Measurements from ENCODE around the gene TMEM97.
"Not testable (repeated sequence)": the region's sequence is repeated elsewhere in the genome, so short reads cannot be mapped to it uniquely, and the experiment has no call there.

TMEM97 gene

DNA sequence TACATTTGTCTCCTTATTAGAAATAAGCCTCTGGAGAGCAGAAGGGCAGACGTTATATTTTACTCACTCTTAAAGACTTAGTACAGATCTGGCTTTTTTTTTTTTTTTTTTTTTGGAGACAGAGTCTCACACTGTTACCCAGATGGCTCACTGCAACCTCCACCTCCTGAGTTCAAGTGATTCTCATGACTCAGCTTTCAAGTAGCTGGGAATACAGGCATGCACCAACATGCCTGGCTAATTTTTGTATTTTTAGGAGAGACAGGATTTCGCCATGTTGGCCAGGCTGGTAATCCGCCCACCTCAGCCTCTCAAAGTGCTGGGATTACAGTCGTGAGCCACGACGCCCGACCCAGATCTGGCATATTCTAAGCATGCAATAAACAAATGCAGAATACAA lies 36.4 kb upstream of the TMEM97 start:
- DNase-seq: no peak

DNA sequence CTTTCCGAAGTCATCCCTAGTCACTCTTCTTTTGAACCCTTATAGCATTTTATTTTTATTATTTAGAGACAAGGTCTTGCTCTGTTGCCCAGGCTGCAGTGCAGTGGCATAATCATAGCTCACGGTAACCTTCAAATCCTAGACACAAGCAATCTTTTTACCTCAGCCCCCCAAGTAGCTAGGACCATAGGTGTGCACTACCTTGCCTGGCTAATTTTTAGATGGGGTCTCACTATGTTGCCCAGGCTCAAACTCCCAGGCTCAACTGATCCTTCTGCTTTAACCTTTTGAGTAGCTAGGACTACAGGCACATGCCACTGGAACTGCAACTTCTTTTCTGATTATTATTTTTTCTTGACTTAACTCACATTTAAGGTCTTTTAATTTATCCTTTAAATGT lies 33.0 kb upstream of the TMEM97 start:
- Histone ChIP-seq H3K27ac (ENCODE audit: insufficient read depth, low read length, poor library complexity, severe bottlenecking) (no peak overlapping the region), H3K4me1 (ENCODE audit: control insufficient read depth, insufficient read depth, low read length, poor library complexity, severe bottlenecking) (no peaks in the 10 kb centered on the region), H3K36me3 (ENCODE audit: control insufficient read depth, insufficient read depth, low read length) (no peaks in the 10 kb centered on the region), H3K27me3 (replicated peaks; ENCODE audit: control insufficient read depth, insufficient read depth, low read length, poor library complexity, severe bottlenecking) (no peaks in the 10 kb centered on the region), H3K9me3 (ENCODE audit: control insufficient read depth, low read length) (no peaks in the 10 kb centered on the region), H3K4me3 (ENCODE audit: insufficient read depth, low read depth, low read length, poor library complexity, severe bottlenecking) (no peak overlapping the region)
- no peak for DNase-seq

More for the DNA sequence above, 36.4 kb upstream of the TMEM97 start:
- no peak overlapping the region for H3K27ac ChIP-seq (ENCODE audit: insufficient read depth, low read length, poor library complexity, severe bottlenecking)
- peaks cover 4% of the 10 kb centered on the region for H3K4me1 ChIP-seq (ENCODE audit: control insufficient read depth, insufficient read depth, low read length, poor library complexity, severe bottlenecking)
- no peak overlapping the region for H3K4me3 ChIP-seq (ENCODE audit: insufficient read depth, low read depth, low read length, poor library complexity, severe bottlenecking)
- no peaks in the 10 kb centered on the region for H3K27me3 ChIP-seq (replicated peaks; ENCODE audit: control insufficient read depth, insufficient read depth, low read length, poor library complexity, severe bottlenecking)
- no peaks in the 10 kb centered on the region for H3K9me3 ChIP-seq (ENCODE audit: control insufficient read depth, low read length)
- no peaks in the 10 kb centered on the region for H3K36me3 ChIP-seq (ENCODE audit: control insufficient read depth, insufficient read depth, low read length)

GRCh38 chr17:28290703-28291102 lies 28.3 kb upstream of the TMEM97 start:
- Histone ChIP-seq H3K9me3 (ENCODE audit: control insufficient read depth, low read length) (no peaks in the 10 kb centered on the region), H3K4me3 (ENCODE audit: insufficient read depth, low read depth, low read length, poor library complexity, severe bottlenecking) (no peak overlapping the region), H3K36me3 (ENCODE audit: control insufficient read depth, insufficient read depth, low read length) (no peaks in the 10 kb centered on the region), H3K4me1 (ENCODE audit: control insufficient read depth, insufficient read depth, low read length, poor library complexity, severe bottlenecking) (no peaks in the 10 kb centered on the region), H3K27me3 (replicated peaks; ENCODE audit: control insufficient read depth, insufficient read depth, low read length, poor library complexity, severe bottlenecking) (no peaks in the 10 kb centered on the region), H3K27ac (ENCODE audit: insufficient read depth, low read length, poor library complexity, severe bottlenecking) (no peak overlapping the region)
- DNase-seq: no peak

DNA sequence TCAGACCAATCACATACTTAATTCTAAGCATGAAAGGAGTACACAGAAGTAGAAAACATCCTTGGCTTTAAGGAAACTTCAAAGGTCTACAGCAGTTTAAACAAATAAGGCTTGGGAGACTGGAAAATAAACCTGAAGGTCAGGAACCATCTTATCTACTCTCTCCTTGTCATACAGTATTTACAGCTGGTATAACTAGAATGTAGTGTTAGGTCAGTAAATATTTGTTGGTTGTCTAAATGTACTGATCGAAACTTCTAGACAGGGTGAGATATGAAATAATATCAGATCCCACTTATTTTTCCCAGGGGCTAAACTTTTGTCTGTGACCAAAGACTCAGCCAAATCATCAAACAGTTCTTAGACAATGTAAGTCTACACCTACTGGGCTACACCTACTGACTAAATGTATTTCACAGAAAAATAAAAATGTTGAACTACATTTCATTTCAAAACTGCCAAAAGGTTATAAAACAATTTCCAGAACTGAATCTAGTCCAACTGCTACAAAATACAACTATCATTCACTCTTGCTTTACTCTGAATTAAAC lies 27.1 kb upstream of the TMEM97 start:
- DNase-seq: no peak
- H3K9me3 ChIP-seq (ENCODE audit: control insufficient read depth, low read length): no peaks in the 10 kb centered on the region

GRCh38 chr17:28292878-28293277 lies 26.1 kb upstream of the TMEM97 start:
- not testable (repeated sequence) for H3K27ac ChIP-seq (ENCODE audit: insufficient read depth, low read length, poor library complexity, severe bottlenecking); H3K4me3 ChIP-seq (ENCODE audit: insufficient read depth, low read depth, low read length, poor library complexity, severe bottlenecking); H3K9me3 ChIP-seq (ENCODE audit: control insufficient read depth, low read length); H3K27me3 ChIP-seq (replicated peaks; ENCODE audit: control insufficient read depth, insufficient read depth, low read length, poor library complexity, severe bottlenecking); H3K4me1 ChIP-seq (ENCODE audit: control insufficient read depth, insufficient read depth, low read length, poor library complexity, severe bottlenecking); H3K36me3 ChIP-seq (ENCODE audit: control insufficient read depth, insufficient read depth, low read length); DNase-seq

More for the DNA sequence above, 27.1 kb upstream of the TMEM97 start:
- H3K27ac ChIP-seq (ENCODE audit: insufficient read depth, low read length, poor library complexity, severe bottlenecking): no peak overlapping the region
- H3K4me3 ChIP-seq (ENCODE audit: insufficient read depth, low read depth, low read length, poor library complexity, severe bottlenecking): no peak overlapping the region
- no peaks in the 10 kb centered on the region for H3K27me3 ChIP-seq (replicated peaks; ENCODE audit: control insufficient read depth, insufficient read depth, low read length, poor library complexity, severe bottlenecking)
- no peaks in the 10 kb centered on the region for H3K36me3 ChIP-seq (ENCODE audit: control insufficient read depth, insufficient read depth, low read length)
- H3K4me1 ChIP-seq (ENCODE audit: control insufficient read depth, insufficient read depth, low read length, poor library complexity, severe bottlenecking): no peaks in the 10 kb centered on the region

GRCh38 chr17:28293994-28294393 lies 25.0 kb upstream of the TMEM97 start:
- Histone ChIP-seq H3K4me3 (ENCODE audit: insufficient read depth, low read depth, low read length, poor library complexity, severe bottlenecking) (no peak overlapping the region), H3K36me3 (ENCODE audit: control insufficient read depth, insufficient read depth, low read length) (no peaks in the 10 kb centered on the region), H3K27me3 (replicated peaks; ENCODE audit: control insufficient read depth, insufficient read depth, low read length, poor library complexity, severe bottlenecking) (no peaks in the 10 kb centered on the region), H3K27ac (ENCODE audit: insufficient read depth, low read length, poor library complexity, severe bottlenecking) (no peak overlapping the region), H3K9me3 (ENCODE audit: control insufficient read depth, low read length) (no peaks in the 10 kb centered on the region), H3K4me1 (ENCODE audit: control insufficient read depth, insufficient read depth, low read length, poor library complexity, severe bottlenecking) (no peaks in the 10 kb centered on the region)
- no peak for DNase-seq

DNA sequence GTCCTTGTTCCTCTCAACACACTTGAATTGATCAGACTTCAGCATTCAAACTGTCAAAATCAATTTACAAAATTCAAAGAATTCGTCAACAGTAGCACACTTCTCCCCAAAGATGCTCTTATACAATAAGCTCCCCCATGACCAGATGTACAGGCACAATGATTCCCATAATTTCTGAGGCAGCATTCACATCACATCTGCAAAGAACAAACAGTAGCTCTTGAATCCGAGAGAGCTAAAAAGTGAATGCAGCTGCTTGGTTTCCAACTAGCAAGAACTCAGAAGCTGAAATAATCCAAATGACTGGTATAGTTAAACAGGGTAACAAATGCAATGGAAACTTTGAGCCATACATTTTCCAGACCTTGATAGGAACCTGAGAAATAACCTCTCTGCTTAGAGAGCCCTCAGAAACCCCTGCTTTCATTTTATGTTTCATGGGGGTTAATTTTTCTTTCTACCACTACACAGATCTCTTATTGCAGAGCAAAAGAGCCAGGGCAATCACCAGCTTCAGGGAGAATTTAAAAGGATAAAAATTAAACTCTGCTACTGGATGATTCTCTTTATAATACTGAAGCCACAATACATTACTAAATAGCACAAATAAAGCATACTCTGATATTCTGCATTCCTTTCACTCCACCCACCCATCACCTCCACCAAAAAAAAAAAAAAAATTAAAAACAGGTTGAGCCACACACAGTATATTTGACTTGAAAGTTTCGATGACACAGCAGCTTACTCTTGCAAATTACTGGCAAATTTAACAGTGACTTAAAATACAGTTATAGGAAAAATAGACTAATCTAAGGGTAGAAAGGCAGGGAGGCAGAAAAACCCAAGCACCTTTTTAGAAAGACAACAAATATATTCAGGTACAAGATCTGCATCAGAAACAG lies 23.1 kb upstream of the TMEM97 start:
- H3K27ac ChIP-seq (ENCODE audit: insufficient read depth, low read length, poor library complexity, severe bottlenecking): no peak overlapping the region
- DNase-seq: no peak
- no peaks in the 10 kb centered on the region for H3K36me3 ChIP-seq (ENCODE audit: control insufficient read depth, insufficient read depth, low read length)
- no peaks in the 10 kb centered on the region for H3K4me1 ChIP-seq (ENCODE audit: control insufficient read depth, insufficient read depth, low read length, poor library complexity, severe bottlenecking)
- H3K4me3 ChIP-seq (ENCODE audit: insufficient read depth, low read depth, low read length, poor library complexity, severe bottlenecking): no peak overlapping the region
- no peaks in the 10 kb centered on the region for H3K27me3 ChIP-seq (replicated peaks; ENCODE audit: control insufficient read depth, insufficient read depth, low read length, poor library complexity, severe bottlenecking)
- no peaks in the 10 kb centered on the region for H3K9me3 ChIP-seq (ENCODE audit: control insufficient read depth, low read length)

DNA sequence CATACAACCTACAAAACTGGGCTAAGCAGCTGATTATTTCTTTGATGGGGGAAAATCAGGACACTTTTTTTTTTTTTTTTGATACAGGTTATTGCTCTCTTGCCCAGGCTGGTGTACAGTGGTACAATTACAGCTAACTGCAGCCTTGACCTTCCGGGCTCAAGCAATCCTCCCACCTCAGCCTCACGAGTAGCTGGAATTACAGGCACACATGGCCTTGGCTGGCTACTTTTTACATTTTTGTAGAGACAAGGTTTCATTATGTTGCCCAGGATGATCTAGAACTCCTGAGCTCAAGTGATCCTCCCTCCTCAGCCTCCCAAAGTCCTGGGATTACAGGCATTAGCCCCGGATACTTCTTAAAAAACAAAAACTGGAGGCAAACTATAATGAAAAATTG lies 20.6 kb upstream of the TMEM97 start:
- Histone ChIP-seq H3K4me1 (ENCODE audit: control insufficient read depth, insufficient read depth, low read length, poor library complexity, severe bottlenecking) (no peaks in the 10 kb centered on the region), H3K36me3 (ENCODE audit: control insufficient read depth, insufficient read depth, low read length) (no peaks in the 10 kb centered on the region), H3K27ac (ENCODE audit: insufficient read depth, low read length, poor library complexity, severe bottlenecking) (no peak overlapping the region), H3K4me3 (ENCODE audit: insufficient read depth, low read depth, low read length, poor library complexity, severe bottlenecking) (no peak overlapping the region), H3K27me3 (replicated peaks; ENCODE audit: control insufficient read depth, insufficient read depth, low read length, poor library complexity, severe bottlenecking) (no peaks in the 10 kb centered on the region), H3K9me3 (ENCODE audit: control insufficient read depth, low read length) (no peaks in the 10 kb centered on the region)
- no peak for DNase-seq

DNA sequence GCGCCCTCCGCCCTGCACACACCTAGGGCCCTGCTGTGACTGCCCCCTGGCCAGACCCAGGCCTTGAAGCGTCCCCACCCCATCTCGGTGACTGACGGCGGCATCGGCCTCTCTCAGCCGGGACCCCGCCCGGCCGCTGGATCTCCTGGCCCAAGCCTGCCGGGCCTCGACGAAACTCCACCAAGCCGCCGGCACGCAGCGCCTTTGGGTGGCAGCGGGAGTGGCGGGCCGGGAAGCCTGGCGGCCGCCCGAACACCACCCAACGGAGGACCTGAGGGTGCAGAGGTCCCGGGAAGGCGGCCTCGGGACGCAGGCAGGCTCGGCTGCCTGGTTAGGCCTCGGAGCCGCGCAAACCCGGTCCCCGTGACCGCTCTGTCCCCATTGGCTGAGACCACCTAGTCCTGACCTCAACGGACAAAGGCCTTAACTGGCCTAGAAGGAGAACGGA lies 12.0 kb upstream of the TMEM97 start:
- Histone ChIP-seq H3K4me1 (ENCODE audit: control insufficient read depth, insufficient read depth, low read length, poor library complexity, severe bottlenecking) (no peaks in the 10 kb centered on the region), H3K4me3 (ENCODE audit: insufficient read depth, low read depth, low read length, poor library complexity, severe bottlenecking) (no peak overlapping the region), H3K9me3 (ENCODE audit: control insufficient read depth, low read length) (no peaks in the 10 kb centered on the region), H3K27me3 (replicated peaks; ENCODE audit: control insufficient read depth, insufficient read depth, low read length, poor library complexity, severe bottlenecking) (no peaks in the 10 kb centered on the region), H3K27ac (ENCODE audit: insufficient read depth, low read length, poor library complexity, severe bottlenecking) (no peak overlapping the region), H3K36me3 (ENCODE audit: control insufficient read depth, insufficient read depth, low read length) (no peaks in the 10 kb centered on the region)
- DNase-seq: no peak

GRCh38 chr17:28313841-28314240 lies 5.2 kb upstream of the TMEM97 start:
- Histone ChIP-seq H3K9me3 (ENCODE audit: control insufficient read depth, low read length) (no peaks in the 10 kb centered on the region), H3K27me3 (replicated peaks; ENCODE audit: control insufficient read depth, insufficient read depth, low read length, poor library complexity, severe bottlenecking) (no peaks in the 10 kb centered on the region), H3K36me3 (ENCODE audit: control insufficient read depth, insufficient read depth, low read length) (no peaks in the 10 kb centered on the region), H3K4me3 (ENCODE audit: insufficient read depth, low read depth, low read length, poor library complexity, severe bottlenecking) (no peak overlapping the region), H3K27ac (ENCODE audit: insufficient read depth, low read length, poor library complexity, severe bottlenecking) (no peak overlapping the region), H3K4me1 (ENCODE audit: control insufficient read depth, insufficient read depth, low read length, poor library complexity, severe bottlenecking) (peaks cover 6% of the 10 kb centered on the region)
- DNase-seq: no peak

Data from effector memory CD4-positive, alpha-beta T cell (primary cell).